ENCODE measurements around the gene FYCO1.
"Not testable (repeated sequence)": the region's sequence is repeated elsewhere in the genome, so short reads cannot be mapped to it uniquely, and the experiment has no call there.

FYCO1 gene

DNA sequence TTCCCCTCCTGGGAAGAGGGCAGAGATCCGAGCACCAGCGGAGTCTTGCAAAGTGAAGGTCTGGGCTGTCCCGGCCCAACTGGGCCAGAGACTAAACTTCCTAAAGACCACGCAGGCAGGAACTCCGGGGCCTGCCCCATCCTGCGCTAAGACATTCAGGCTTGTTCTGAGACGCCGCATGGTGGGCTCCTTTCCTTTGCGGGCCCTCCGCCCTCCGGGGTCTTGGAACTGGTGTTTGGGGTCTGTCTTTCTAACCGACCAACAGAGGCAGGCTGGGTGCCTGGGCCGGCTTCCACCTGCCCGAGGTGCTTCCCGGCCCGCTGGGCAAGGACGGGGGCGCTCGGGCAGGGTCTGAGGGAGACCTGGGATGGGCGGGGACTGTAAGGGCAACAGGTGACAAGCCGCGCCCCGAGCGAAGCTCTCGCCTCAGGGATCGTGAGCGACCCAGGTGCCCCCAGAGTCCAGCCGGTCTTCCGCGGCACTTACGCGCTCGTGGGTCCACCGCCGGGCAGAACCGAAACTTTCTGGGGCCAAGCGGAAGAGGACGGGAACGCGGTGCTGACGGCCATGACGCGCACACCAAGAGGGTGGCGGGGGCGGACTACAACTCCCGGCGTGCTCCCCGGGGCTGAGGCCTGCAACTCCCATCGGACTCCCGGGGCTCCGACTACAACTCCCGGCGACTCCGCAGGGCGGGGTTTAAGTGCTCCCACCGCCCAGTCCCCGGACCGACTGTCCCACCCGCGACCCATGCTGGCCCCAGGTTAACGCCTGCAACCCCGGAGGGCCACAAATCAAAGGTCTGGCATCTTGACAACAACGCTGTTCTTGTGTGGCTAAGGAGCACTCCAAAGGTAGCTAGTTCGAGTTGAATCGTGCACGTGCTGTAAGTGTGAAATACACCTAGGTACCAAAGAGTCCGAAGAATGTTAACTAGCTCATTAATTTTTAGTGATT, at the start of gene FYCO1:
Gene FYCO1 (minus strand): TSS at position 589 of the 957 bp plus-strand sequence. CDS start 10,914 bp downstream, outside the sequence.
- intact Hi-C loops (cut with DNase I) = no loop called here
- DNase-seq = peak; percentile 86 to 98 (median 94)

DNA sequence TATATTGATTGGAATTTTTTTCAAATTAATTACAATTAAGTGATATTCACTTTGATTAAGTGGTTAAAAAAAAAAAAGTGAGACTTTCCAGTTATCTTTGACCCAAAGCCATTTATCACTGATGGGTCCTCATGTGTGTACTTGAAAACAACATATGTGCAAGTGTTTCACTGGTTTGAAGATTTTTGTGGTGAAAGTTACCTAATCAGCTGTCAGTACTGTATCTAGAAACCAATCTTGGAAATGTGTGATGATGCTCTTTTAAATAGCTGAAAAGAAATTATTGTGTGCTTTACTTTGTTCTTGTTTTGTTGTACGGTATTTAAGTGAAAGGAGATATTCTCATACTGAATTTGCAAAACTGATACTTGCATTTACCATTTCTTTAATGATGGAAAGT, 43.3 kb upstream of the FYCO1 start:
- DNase-seq = no peak
- intact Hi-C loops (cut with DNase I) = no loop called here

DNA sequence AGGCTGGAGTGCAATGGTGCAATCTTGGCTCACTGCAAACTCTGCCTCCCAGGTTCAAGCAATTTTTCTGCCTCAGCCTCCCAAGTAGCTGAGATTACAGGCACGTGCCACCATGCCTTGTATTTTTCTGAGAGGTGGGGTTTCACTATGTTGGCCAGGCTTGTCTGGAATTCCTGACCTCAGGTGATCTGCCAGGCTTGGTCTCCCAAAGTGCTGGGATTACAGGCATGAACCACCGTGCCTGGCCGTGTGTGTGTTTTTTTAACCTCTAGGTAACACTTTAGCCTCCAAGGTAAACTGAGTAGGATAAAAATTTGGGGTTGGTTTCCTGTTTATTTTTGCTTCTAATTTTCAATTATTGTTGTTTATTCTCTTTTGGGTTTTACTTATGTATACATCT, 42.4 kb upstream of the FYCO1 start:
- DNase-seq; intact Hi-C loops (cut with DNase I): not testable (repeated sequence)

DNA sequence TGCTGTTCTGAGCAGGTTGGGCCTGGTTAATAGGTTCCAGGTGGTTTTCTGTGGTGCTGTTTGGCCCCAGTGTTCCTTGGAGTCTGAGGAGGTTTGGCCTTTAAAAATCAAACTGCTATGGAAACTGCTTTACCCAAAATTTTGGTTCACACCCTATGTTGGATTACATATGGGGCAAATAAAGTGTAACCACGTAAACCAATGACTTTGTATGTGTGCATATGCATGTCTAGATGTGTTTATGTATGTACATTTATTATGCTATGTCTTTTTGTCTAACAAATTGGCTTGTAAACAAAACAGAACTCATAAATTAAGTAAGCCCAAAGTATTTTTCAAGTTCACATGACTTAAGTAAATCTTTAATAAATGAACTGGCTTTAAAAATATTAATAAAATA, 40.6 kb upstream of the FYCO1 start:
- no peak for DNase-seq
- intact Hi-C loops (cut with DNase I) = no loop called here

DNA sequence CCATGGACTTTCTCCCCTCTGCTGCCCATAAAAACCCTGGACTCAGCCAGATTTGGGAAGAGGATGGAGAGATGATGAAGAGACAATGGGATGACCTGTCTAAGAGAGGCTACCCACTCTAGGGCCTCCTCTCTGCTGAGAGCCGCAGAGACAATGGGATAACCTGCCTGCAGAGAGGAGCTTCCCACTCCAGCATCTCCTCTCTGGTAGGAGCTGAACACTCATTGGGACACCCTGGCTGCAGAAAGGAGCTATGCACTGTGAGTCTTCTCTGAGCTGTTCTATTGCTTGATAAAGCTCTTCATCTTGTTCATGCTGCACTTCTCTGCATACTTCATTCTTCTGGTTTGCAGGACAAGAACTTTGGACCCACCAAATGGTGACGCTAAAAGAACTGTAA, 36.1 kb upstream of the FYCO1 start:
- intact Hi-C loops (cut with DNase I) = no loop called here
- DNase-seq = no peak

DNA sequence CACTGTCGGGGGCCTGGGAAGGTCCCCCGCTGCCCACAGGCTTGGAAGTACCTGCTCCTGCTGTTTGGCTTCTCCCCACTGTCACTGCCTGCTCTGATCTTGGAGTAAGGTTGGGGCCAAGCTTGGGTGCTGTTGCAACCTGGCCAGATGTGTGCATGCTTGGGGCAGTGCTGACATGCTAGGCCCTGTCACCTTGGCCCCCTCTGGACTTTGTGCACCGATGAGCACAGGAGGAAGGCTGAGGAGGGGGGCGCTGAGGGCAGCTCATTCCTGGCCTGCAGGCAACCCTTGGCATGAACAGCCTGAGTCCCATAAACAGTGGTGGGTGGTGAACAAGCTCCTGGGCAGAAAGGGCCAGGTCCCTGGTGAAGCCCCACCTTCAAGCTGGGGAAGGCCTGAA, 35.6 kb upstream of the FYCO1 start:
- no peak for DNase-seq
- intact Hi-C loops (cut with DNase I) = no loop called here

DNA sequence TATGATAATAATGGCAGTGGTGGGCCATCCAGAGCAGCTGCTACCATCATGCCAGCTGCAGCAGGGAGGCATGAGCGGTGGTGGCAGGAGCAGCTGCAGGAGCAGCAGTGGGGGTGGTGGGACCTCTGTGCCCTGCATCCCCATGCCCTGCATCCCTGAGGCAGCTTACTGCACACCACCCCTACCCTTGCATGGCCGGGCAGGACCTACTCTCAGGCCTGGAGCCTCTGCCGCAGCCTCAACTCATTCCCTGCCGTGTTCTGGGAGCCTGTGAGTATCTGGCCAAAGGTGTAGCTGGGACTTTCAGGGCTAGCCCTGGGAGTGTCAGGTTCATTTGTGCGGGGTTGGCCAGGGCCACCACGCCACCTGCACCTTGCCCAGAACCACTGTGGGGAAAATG, 35.0 kb upstream of the FYCO1 start:
- DNase-seq = no peak
- intact Hi-C loops (cut with DNase I) = no loop called here

DNA sequence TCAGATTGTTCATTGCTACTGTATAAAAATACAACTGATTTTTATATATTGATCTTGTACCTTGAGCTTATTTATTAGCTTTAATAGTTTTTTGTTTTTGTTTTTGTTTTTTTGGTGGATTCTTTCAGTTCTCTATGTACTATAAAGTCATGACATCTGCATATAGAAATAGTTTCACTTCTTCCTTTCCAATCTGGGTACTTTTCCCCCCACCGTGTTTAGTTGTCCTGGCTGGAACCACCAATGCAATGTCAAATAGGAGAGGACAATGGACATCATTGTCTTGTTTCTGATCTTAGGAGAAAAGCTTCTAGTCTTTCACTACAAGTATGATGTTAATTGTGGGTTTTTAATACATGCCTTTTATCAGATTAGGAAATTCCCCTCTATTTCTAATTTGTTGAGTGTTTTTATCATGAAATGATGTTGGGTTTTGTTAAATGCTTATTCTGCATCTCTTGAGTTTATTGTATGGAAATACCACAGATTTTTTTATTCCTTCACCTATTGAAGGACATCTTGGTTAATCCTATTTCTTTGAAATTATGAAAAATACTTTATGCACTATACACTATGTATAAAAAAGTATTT, 34.4 kb upstream of the FYCO1 start:
- intact Hi-C loops (cut with DNase I) = no loop called here
- no peak for DNase-seq

DNA sequence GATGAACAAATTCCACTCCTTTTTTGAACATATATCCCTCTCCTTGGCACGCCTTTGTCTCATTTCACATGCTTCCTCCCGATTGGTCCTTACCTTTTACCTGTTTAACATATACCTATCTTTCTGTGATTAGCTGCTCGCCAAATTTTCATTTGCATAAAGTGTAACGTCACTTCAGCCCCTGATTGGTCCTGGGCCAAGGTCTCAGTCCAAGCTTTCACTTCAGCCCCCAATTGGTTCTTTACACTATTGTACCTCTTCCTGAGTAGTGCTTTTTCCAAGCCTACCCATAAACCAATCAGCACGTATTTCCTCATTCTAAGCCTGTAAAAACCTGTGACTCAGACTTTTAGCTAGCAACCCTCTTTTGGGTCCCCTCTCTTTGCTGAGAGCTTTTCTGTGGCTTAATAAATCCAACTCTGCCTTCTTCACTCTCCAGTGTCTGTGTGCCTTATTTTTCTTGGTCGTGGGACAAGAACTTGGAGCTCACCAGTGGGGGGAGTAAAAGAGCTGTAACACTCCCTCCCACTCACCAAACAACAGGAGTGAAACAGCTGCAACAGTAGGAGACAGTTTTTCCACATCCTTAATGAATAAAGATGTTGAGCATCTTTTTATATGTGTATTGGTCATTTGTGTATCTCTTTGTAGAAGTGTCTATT, 32.2 kb upstream of the FYCO1 start:
- intact Hi-C loops (cut with DNase I) = no loop called here
- no peak for DNase-seq

DNA sequence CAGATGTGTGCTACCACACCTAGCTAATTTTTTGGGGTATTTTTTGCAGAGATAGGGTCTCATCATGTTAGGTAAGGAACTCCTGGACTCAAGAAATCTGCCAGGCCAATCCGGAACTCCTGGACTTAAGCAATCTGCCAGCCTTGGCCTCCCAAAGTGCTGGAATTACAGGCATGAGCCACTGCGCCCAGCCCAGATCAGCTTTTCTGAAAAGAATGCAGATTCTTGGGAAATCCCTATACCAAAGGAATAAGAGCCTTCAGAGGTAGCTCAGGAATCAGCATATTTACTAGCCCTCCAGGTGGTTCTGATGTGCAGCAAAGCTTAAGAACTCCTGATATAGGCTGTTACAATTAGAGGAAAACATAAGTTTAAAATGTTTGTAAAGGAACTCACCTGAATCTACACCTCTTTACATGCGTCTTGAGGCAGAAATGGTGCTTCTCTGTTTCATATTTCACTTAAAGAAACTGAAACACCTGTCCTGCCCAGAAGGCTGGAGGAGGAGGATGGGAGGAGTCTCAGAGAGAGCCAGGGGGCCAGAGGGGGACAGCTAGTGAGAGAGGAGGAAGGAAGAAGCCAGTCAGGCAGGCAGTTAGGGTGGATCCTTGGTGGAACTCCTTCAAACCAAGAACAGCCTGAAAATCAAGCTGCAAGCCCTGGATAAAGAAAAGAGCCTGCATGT, 31.5 kb upstream of the FYCO1 start, which contains the start of gene XCR1:
Gene XCR1 (minus strand): TSS at position 463 of the 685 bp plus-strand sequence. CDS start 5,536 bp downstream, outside the sequence.
- intact Hi-C loops (cut with DNase I) = no loop called here
- no peak for DNase-seq

DNA sequence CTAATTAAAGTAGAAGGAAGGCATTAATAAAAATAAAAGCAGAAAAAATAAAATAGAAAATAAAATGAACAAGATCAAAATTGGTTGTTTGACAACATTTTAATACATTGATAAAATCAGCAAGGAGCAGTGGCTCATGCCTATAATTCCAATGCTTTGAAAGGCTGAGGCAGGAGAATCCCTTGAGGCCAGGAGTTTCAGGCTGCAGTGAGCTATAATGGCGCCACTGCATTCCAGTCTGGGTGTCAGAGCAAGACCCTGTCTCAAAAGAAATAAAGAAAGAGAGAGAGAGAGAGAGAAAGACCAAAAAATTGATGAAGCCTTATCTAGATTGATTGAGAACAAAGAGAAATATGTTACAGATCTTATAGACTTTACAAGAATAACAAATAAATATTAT, 29.5 kb upstream of the FYCO1 start:
- DNase-seq = no peak
- intact Hi-C loops (cut with DNase I) = no loop called here

DNA sequence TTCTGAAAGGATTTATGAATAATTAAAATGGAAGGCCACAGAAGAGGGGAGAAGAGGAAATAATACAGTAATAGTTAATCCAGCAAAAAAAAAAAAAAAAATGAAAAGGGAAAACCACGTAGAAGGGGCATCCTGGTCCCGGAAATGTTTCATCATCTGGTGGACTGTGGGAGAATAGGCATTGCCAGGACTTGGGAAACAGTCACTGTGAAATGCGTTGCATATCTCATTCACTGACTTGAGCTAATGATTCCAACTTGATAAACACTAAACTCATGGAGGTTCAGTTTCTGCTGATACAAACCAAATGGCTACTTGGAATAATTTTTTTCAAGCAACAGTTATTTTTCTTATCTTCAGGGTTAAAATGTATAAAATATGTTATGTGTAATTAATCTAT, 28.5 kb upstream of the FYCO1 start:
- intact Hi-C loops (cut with DNase I) = no loop called here
- no peak for DNase-seq

DNA sequence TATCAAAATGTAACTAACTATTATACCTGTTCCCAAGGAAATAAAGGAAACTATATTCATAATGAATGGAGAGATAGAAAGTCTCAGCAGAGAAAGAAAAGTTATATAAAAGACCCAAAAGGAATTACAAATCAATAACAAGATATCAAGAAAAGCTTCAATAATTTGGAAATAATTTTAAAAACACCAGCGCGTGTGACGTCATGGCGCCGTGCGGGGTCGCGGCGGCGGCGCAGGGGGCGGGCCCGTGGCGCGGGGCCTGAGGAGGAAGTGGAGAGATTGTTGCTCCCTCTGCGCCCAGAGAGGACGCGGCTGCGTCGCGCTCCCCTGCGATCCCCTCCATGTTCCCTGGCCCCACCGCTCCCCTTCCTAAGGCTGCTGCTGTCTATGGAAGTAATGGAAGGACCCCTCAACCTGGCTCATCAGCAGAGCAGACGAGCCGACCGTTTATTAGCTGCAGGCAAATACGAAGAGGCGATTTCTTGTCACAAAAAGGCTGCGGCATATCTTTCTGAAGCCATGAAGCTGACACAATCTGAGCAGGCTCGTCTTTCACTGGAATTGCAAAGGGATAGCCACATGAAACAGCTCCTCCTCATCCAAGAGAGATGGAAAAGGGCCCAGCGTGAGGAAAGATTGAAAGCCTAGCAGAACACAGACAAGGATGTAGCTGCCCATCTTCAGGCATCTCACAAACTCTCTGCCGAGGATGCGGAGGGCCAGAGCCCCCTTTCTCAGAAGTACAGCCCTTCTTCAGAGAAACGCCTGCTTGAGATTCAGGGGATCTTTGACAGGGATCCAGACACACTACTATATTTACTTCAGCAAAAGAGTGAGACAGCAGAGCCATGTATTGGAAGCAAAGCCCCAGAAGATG, 27.5 kb upstream of the FYCO1 start:
- intact Hi-C loops (cut with DNase I) = no loop called here
- DNase-seq = peak in 1 of 42 donors; percentile 36

DNA sequence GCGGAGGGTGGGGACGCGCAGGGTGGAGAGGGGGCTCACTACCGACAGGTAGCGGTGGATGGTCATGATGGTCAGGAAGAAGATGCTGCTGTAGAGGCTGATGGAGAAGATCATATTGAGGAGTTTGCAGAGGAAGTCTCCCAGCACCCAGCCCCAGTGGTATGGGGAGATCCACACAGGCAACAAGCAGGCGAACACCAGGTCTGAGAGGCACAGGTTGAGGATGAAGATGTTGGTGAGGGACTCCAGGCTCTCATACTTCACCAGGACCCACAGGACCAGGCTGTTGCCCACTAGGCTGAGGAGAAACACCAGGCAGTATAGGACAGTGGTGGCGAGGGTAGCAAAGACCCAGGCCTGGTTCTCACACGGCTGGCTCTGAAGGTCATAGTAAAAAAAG, 25.9 kb upstream of the FYCO1 start:
- peak in 1 of 42 donors; percentile 13 for DNase-seq
- intact Hi-C loops (cut with DNase I) = no loop called here

DNA sequence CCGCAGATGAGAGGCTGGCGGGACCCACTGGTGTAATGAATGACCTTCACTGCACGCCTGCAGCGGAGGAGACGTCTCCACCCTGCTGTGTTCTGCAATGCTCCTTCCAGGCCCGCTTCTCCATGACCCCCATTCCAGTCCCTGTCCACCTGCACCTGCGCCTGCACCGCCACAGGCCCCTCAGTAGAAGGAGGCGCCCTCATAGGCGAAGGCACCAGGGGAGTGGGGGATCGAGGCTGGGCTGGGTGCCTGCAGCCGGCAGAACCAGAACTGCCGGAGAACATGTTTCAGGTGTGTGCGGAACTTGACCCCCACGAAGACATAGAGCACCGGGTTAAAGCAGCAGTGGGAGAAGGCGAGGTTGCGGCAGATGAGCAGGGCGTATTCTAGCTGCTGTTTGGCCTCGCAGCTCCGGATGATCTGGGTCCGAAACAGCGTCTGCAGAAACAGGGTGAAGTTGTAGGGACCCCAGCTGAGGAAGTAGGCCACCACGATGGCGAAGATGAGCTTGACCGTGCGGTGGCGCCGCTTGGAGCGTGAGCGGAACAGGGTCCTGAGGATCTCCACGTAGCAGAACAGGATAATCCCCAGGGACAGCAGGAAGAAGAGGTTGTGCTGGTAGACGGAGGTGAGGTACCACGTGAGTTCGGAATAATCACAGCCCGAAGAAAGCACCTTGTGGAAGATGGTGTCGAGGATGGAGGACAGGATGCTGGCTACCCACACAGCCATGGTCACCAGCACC, 25.3 kb upstream of the FYCO1 start:
- intact Hi-C loops (cut with DNase I) = no loop called here
- peak in 1 of 42 donors; percentile 9 for DNase-seq

DNA sequence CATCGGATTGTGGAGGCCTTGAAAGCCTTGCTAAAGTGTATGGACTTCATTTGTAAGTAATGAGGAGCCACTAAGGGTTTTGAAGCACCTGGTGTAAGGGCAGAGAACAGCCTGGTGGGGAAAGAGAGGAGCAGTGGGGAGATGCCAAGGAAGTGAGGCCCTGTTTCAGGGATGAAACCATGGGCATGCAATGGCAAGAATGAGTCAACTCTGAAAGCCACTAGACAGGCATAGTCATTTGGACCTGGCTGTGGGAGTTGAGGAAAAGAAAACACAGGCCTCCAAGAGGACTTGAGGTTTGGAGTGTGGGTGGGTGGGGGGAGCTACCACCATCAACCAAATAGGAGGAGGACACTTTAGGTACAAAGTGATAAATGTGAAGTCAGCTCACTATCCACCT, 24.1 kb upstream of the FYCO1 start:
- DNase-seq = peak in 1 of 42 donors; percentile 17
- intact Hi-C loops (cut with DNase I) = no loop called here

DNA sequence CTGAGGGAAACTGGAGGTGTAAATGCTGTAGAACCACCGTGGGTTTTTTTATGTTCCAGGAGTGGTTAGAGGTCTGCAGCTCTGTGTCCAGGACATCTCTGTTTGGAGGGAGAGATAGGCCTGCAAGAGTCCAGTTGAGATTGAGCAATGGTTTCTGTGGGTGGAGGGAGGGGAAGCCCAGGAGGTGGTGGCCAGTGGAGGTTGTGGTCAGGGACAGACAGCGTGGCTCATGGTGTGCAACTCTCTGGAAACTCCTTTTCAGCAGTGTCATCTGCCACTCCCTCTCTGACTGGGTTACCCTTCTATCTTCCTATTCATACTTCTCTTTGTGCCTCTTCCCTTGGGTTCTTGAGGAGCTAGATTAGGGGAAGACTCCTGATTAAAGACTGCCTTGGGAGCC, 22.1 kb upstream of the FYCO1 start:
- intact Hi-C loops (cut with DNase I) = no loop called here
- DNase-seq = peak in 20 of 42 donors; percentile 6 to 55 (median 36)
